Adipose tissue (tissue), 3 donors: ENCODE data around the gene NEURL1. TPM values are rescaled to one million over a fixed set of nuclear protein-coding genes. Genes with fewer than 3 reads are reported as not detected.

Experiments
- H3K27ac ChIP-seq: one replicate; pipeline ENCODE4 v1.5.1; 2013; ENCODE audit warnings: low read depth, low read length
- WGBS, 3 donors: extraction: QIAGEN DNeasy Blood & Tissue Kit; methylation state at CpG; one replicate each; pipeline ENCODE4 v1.1.7; 2013; 5-methylcytosine and 5-hydroxymethylcytosine counted together
- polyA plus RNA-seq, 3 donors: library from polyadenylated mRNA; stranded (reverse); fragments of 200-250 nt; gene quantifications; one replicate each; pipeline ENCODE4 v1.2.3, GENCODE V29; 2013
- donor health status: healthy with polysubstance abuse.
- donor health status: Bipolar disorder and iron deficiency.
- donor health status: healthy.

Gene NEURL1
- polyA plus RNA-seq = 1 to 10 TPM in 1 of 3 donors, under 1 TPM in 1, not detected in 1; 0.51 to 9.8 TPM

- 3 to 4% (median 4%) methylated on average over 62 to 65 of the region's 65 CpGs for WGBS, 3 donors
- H3K27ac ChIP-seq = no peak within 1 kb of the TSS
Measured at GRCh38 chr10:103493362-103493915, at the start of gene NEURL1. TSS of gene NEURL1 (plus strand) at chr10:103493705. CDS start at chr10:103494388, 683 bp downstream.

- no peak overlapping the region for H3K27ac ChIP-seq
- WGBS, 3 donors = 59 to 82% (median 72%) methylated on average over 7 to 10 of the region's 10 CpGs
Measured at GRCh38 chr10:103444478-103444877, 49.0 kb upstream of the NEURL1 start.

- peak overlapping the region; percentile 79 for H3K27ac ChIP-seq
- WGBS, 3 donors = 81 to 89% (median 85%) methylated on average over 9 of the region's 9 CpGs
Measured at GRCh38 chr10:103445366-103445765, 48.1 kb upstream of the NEURL1 start.

GRCh38 chr10:103445767-103446567 lies 47.5 kb upstream of the NEURL1 start:
- H3K27ac ChIP-seq = peak overlapping the region; percentile 79
- WGBS, 3 donors = 37 to 76% (median 44%) methylated on average over 12 of the region's 12 CpGs

- 95 to 97% (median 95%) methylated on average over 23 of the region's 23 CpGs for WGBS, 3 donors
- H3K27ac ChIP-seq = peak overlapping the region; percentile 65
Measured at GRCh38 chr10:103447187-103447586, 46.3 kb upstream of the NEURL1 start.

GRCh38 chr10:103448746-103449145 lies 44.8 kb upstream of the NEURL1 start:
- H3K27ac ChIP-seq = no peak overlapping the region
- 33 to 73% (median 43%) methylated on average over 1 of the region's 1 CpG for WGBS, 3 donors

GRCh38 chr10:103449208-103450144 lies 44.0 kb upstream of the NEURL1 start:
- H3K27ac ChIP-seq = peak overlapping the region; percentile 71
- 67 to 84% (median 72%) methylated on average over 33 to 34 of the region's 34 CpGs for WGBS, 3 donors

- 72 to 86% (median 74%) methylated on average over 12 of the region's 12 CpGs for WGBS, 3 donors
Measured at GRCh38 chr10:103450201-103450695, 43.3 kb upstream of the NEURL1 start.

GRCh38 chr10:103451091-103451813 lies 42.3 kb upstream of the NEURL1 start:
- WGBS, 3 donors = 2 to 50% (median 9%) methylated on average over 14 of the region's 14 CpGs
- H3K27ac ChIP-seq = peak overlapping the region; percentile 71

More at GRCh38 chr10:103450201-103450695, 43.3 kb upstream of the NEURL1 start:
- H3K27ac ChIP-seq = peak overlapping the region; percentile 48

GRCh38 chr10:103451831-103452505 lies 41.5 kb upstream of the NEURL1 start, which contains the start of gene CALHM2:
TSS of gene CALHM2 (minus strand) at chr10:103452370. CDS start at chr10:103449941, 2,429 bp downstream.
- WGBS, 3 donors = 0 to 7% (median 1%) methylated on average over 25 to 32 of the region's 32 CpGs

GRCh38 chr10:103452506-103453230 lies 40.8 kb upstream of the NEURL1 start:
- WGBS, 3 donors = 30 to 33% (median 31%) methylated on average over 22 to 27 of the region's 27 CpGs
- peak overlapping the region; percentile 71 for H3K27ac ChIP-seq

More at GRCh38 chr10:103451831-103452505, 41.5 kb upstream of the NEURL1 start, which contains the start of gene CALHM2:
- H3K27ac ChIP-seq = peak within 1 kb of the TSS; percentile 71

GRCh38 chr10:103454026-103454425 lies 39.5 kb upstream of the NEURL1 start:
- H3K27ac ChIP-seq = no peak overlapping the region
- 79 to 91% (median 83%) methylated on average over 4 of the region's 4 CpGs for WGBS, 3 donors

GRCh38 chr10:103455235-103455634 lies 38.3 kb upstream of the NEURL1 start:
- WGBS, 3 donors = 85 to 91% (median 88%) methylated on average over 25 of the region's 25 CpGs
- no peak overlapping the region for H3K27ac ChIP-seq

- 90 to 96% (median 91%) methylated on average over 9 of the region's 9 CpGs for WGBS, 3 donors
- H3K27ac ChIP-seq = no peak overlapping the region
Measured at GRCh38 chr10:103456074-103456660, 37.3 kb upstream of the NEURL1 start.

- 74 to 91% (median 85%) methylated on average over 6 to 8 of the region's 8 CpGs for WGBS, 3 donors
- H3K27ac ChIP-seq = no peak overlapping the region
Measured at GRCh38 chr10:103457176-103457712, 36.3 kb upstream of the NEURL1 start.
